B cell (primary cell): ENCODE data around the gene SCNN1G.

ENCODE experiments used
- CTCF ChIP-seq: fragments of 200-600 bp; IDR thresholded peaks from one replicate; pipeline ENCODE4 v1.8.0; 2022; ENCODE audit warnings: antibody characterized with exemption, mild to moderate bottlenecking
- EZH2 ChIP-seq: IDR thresholded peaks from 2 replicates; pipeline ENCODE4 v1.6.1; 2012; ENCODE audit warnings: borderline replicate concordance, low read depth, mild to moderate bottlenecking, moderate library complexity, low read length; ENCODE audit not compliant: insufficient read depth, poor library complexity, severe bottlenecking

GRCh38 chr16:23244122-23244521, 61.6 kb downstream of the SCNN1G start:
- TF ChIP-seq CTCF (no peak), EZH2 (no peak)
